HG03064 (cell line): ENCODE measurements around the gene TSGA10.
"Not testable (repeated sequence)": the region's sequence is repeated elsewhere in the genome, so short reads cannot be mapped to it uniquely, and the experiment has no call there.

Source experiments
- ATAC-seq: cut with Tn5 transposase; IDR thresholded peaks from one replicate; pipeline ENCODE4 v1.9.1; 2021; ENCODE audit warnings: low read depth; ENCODE audit not compliant: unreplicated experiment

The TSGA10 gene

DNA sequence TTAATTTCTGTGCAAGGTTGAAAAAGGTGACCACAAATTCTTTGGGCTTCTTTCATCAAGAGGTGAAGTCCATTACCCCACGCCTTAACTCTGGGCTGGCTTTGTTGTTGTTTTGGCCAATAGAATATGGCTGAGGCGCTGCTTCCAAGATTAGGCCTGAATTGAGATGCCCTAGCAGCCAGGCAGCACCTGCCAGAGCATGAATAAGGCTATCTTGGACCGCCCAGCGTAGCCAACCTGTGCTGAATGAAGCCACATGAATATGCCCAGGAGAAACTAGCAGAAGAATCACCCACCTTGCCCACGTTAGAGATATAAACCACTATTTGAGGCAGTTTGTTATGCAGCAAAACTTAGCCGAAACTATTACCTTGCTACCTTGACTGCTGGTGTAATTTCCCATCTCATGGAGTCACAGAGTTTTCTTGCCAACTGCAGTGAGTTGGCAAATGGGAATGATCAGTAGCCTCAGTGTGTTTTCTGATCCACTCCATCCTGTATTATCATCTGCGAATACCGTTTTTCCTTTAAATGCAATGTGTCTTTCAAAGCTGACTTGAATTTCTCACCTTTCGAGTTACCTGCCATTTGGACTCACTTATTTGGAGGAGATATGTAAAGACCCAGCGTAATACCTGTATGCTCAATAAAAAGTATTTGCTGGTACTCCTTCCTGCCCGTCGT is 679 bp downstream of the TSGA10 start:
- no peak for ATAC-seq

- ATAC-seq: no peak
Measured at GRCh38 chr2:99152199-99152895, 2.4 kb downstream of the TSGA10 start.

- ATAC-seq: no peak
Measured at GRCh38 chr2:99150706-99151105, 4.0 kb downstream of the TSGA10 start.

GRCh38 chr2:99141110-99142108 is 13.3 kb downstream of the TSGA10 start, which contains the start of gene C2orf15:
Gene C2orf15 (plus strand): TSS chr2:99141707. CDS start chr2:99150559, 8,852 bp downstream.
- ATAC-seq: peak; percentile 88

DNA sequence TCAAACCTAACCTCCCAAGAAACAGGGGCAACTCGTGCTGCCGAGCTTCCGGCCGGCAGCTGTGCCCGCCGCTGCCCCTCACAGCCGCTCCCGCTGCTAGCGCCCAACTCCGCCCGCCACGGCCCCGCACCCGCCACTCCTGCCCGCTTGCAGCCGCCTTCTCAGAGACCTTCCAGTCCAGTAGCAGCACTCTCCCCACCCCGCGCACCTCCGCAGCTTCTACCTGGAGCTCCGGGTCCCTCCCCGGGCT is 14.0 kb downstream of the TSGA10 start:
- peak; percentile 29 for ATAC-seq

GRCh38 chr2:99140056-99140859 is 14.5 kb downstream of the TSGA10 start:
- ATAC-seq: no peak

GRCh38 chr2:99139003-99139402 is 15.7 kb downstream of the TSGA10 start:
- no peak for ATAC-seq

GRCh38 chr2:99135044-99135556 is 19.6 kb downstream of the TSGA10 start:
- not testable (repeated sequence) for ATAC-seq

GRCh38 chr2:99127981-99128380 is 26.8 kb downstream of the TSGA10 start:
- no peak for ATAC-seq

- ATAC-seq: no peak
Measured at GRCh38 chr2:99112617-99113016, 42.1 kb downstream of the TSGA10 start.

GRCh38 chr2:99111945-99112344 is 42.8 kb downstream of the TSGA10 start:
- ATAC-seq: no peak

GRCh38 chr2:99111236-99111635 is 43.5 kb downstream of the TSGA10 start:
- ATAC-seq: no peak

- ATAC-seq: no peak
Measured at GRCh38 chr2:99106913-99107312, 47.8 kb downstream of the TSGA10 start.

- ATAC-seq: no peak
Measured at GRCh38 chr2:99104006-99104405, 50.7 kb downstream of the TSGA10 start.

- no peak for ATAC-seq
Measured at GRCh38 chr2:99101697-99102096, 53.0 kb downstream of the TSGA10 start.

DNA sequence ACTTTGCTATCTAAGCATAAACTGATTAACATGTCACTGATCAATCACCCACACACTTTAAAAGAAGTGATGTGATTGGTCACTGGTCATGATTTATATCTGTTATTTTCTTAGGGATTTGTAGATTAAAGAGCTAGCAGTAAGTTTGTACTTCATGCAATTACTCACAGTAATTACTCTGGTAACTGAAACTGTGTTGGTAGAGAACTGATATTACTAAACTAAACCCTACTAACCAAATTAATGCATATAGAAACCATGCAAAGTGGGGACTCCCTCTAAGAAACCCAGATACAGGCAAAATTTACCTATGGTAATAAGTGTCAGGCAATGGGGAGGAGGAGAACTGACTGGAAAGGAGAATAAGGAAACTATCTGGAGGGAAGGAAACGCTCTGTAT is 58.0 kb downstream of the TSGA10 start:
- no peak for ATAC-seq

DNA sequence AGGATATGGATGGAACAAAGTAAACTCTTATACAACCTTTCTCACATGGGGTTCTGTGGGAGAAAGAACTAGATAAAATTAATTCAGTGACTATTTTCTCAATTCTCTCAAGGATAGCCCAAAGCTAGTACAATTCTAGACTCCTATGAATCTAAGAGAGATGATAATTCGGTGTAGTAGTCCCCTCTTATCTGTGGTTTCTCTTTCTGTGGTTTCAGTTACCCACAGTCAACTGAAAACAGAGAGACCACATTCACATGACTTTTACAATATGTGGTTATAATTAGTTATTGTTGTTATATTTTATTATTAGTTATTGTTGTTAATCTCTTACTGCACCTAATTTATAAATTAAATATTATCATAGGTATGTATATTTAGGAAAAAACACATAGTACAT is 66.7 kb downstream of the TSGA10 start:
- no peak for ATAC-seq

- ATAC-seq: no peak
Measured at GRCh38 chr2:99086385-99086784, 68.4 kb downstream of the TSGA10 start.

- no peak for ATAC-seq
Measured at GRCh38 chr2:99085421-99085820, 69.3 kb downstream of the TSGA10 start.

GRCh38 chr2:99084256-99084655 is 70.5 kb downstream of the TSGA10 start:
- ATAC-seq: no peak
